H54 (cell line): Measurements from ENCODE around the gene MRPS18A.

ENCODE experiments used
- DNase-seq: peaks from one replicate; pipeline ENCODE4 v3.0.0; 2011; ENCODE audit warnings: low spot score, mixed read lengths; ENCODE audit not compliant: insufficient read length
- FAIRE-seq: peaks from 3 replicates; lab custom pipeline; 2011; peaks lifted over from hg19 to GRCh38; lab: Jason Lieb, UNC
- POLR2A ChIP-seq: IDR thresholded peaks from 2 replicates; pipeline ENCODE4 v1.6.1; 2011; ENCODE audit warnings: low read depth, mild to moderate bottlenecking, low read length

Gene MRPS18A

DNA sequence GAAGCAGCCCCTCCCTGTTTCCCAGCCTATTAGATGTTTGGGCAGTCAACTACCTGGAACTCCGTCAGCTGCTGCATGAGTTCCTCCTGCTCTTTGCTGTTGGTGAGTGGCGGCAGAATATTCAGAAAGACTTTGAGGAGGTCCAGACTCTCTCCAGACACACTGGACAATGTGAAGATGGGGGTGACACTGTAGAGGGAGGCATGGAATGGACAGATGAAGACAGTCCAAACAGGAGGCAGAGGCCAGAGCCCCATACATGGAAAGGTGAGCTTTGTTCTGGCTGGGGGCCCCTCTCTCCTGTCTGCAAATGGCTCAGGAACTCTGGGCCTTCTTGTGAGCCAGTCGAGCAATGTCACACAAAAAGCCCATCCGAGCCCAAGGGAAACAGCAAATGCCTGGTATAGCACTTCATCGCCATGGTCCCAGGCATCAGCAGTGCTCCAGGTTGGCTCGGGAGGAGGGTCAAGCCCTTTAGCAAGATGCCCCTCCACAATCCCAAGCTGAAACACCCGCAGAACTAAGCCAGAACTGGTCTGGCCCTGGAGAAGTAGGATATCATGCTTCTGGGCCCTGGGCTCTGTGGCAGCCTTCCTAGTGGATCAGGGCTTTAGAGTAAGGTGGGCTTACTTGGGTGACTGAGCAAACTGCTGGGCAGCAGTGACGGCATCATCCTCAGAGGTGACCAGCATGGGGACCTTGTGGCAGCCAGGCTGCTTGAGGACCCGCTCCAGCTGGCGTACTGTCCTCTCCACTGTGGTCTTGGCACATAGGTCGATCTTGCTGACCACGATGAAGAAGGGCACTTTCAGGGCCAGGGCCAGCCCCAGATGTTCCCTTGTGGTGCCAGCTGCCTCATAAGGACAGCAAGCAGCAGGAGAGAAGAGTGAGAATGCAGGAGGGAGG lies 63.5 kb downstream of the MRPS18A start:
- FAIRE-seq (no peak), DNase-seq (no peak)
- TF ChIP-seq POLR2A = no peak

- FAIRE-seq (no peak), DNase-seq (no peak)
- no peak for TF ChIP-seq POLR2A
Measured at GRCh38 chr6:43622541-43622940, 65.0 kb downstream of the MRPS18A start.

- FAIRE-seq (no peak), DNase-seq (no peak)
- TF ChIP-seq POLR2A = no peak
Measured at GRCh38 chr6:43621836-43622180, 65.8 kb downstream of the MRPS18A start.
